CD4-positive, alpha-beta T cell (primary cell): Measurements from ENCODE around the gene ATP5F1D. TPM values are rescaled to one million over a fixed set of nuclear protein-coding genes. Genes with fewer than 3 reads are reported as not detected.
A peak's percentile ranks its signal among the peaks of the same experiment; 100 is the strongest.
"Not testable (repeated sequence)": the region's sequence is repeated elsewhere in the genome, so short reads cannot be mapped to it uniquely, and the experiment has no call there.

Experiments
- ATAC-seq: fragments of 200-7000 bp; cut with Tn5 transposase; one replicate; pipeline ENCODE4 v1.10.0; 2022; ENCODE audit warnings: mild to moderate bottlenecking; ENCODE audit not compliant: poor library complexity
- CTCF ChIA-PET: fragments of 350-600 bp; sonication (Branson Sonifier 250); formaldehyde crosslinking; loops from one replicate; lab custom pipeline; 2021; ENCODE audit warnings: antibody characterized with exemption, inconsistent platforms; lab: Charles Lee
- POLR2A ChIA-PET: fragments of 350-600 bp; sonication (Branson Sonifier 250); formaldehyde crosslinking; loops from one replicate; lab custom pipeline; 2021; ENCODE audit warnings: antibody characterized with exemption, inconsistent platforms; lab: Charles Lee
- DNase-seq, 14 experiments: peaks; one replicate each; pipeline ENCODE4 v3.0.0-alpha.2; 2013 to 2020; ENCODE audit warnings: mixed read lengths in 2 of 14
- H3K27ac ChIP-seq, 2 donors: one replicate each; pipeline versions ENCODE4 v1.5.1 to v1.7.0; 2013; ENCODE audit warnings: low read length in 2 of 2, low read depth in 1 of 2, mild to moderate bottlenecking in 1 of 2
- H3K27me3 ChIP-seq, 2 experiments: 1 replicate in 1 of 2; 2 replicates in 1 of 2; pipeline versions ENCODE4 v1.6.1 to v1.7.0; 2013; ENCODE audit warnings: low read length in 2 of 2, control low read depth in 1 of 2, mild to moderate bottlenecking in 1 of 2, moderate library complexity in 1 of 2; ENCODE audit not compliant: insufficient read depth in 2 of 2, control insufficient read depth in 1 of 2
- H3K36me3 ChIP-seq: one replicate; pipeline ENCODE4 v1.6.1; 2013; ENCODE audit warnings: low read length, control low read depth; ENCODE audit not compliant: insufficient read depth
- H3K4me1 ChIP-seq: one replicate; pipeline ENCODE4 v1.6.1; 2013; ENCODE audit warnings: low read length, control low read depth; ENCODE audit not compliant: insufficient read depth
- H3K4me3 ChIP-seq: one replicate; pipeline ENCODE4 v1.5.1; 2013; ENCODE audit warnings: mild to moderate bottlenecking, low read length, moderate library complexity
- H3K9me3 ChIP-seq, 2 experiments: 1 replicate in 1 of 2; 2 replicates in 1 of 2; pipeline versions ENCODE4 v1.6.1 to v1.7.0; 2013; ENCODE audit warnings: low read length in 2 of 2, mild to moderate bottlenecking in 2 of 2, control low read depth in 1 of 2, moderate library complexity in 1 of 2; ENCODE audit not compliant: control insufficient read depth in 1 of 2, insufficient read depth in 1 of 2
- H3K27ac Mint-ChIP-seq: one replicate; pipeline ENCODE4 v1.8.0; 2020; ENCODE audit warnings: mixed read lengths
- H3K27me3 Mint-ChIP-seq: one replicate; pipeline ENCODE4 v1.8.0; 2021; ENCODE audit warnings: mixed read lengths
- H3K36me3 Mint-ChIP-seq: one replicate; pipeline ENCODE4 v1.8.0; 2021; ENCODE audit warnings: low read depth, mixed read lengths
- H3K4me1 Mint-ChIP-seq: one replicate; pipeline ENCODE4 v1.8.0; 2021; ENCODE audit warnings: low read depth, mixed read lengths
- H3K4me3 Mint-ChIP-seq: one replicate; pipeline ENCODE4 v1.8.0; 2020; ENCODE audit warnings: mild to moderate bottlenecking, mixed read lengths
- H3K9me3 Mint-ChIP-seq: one replicate; pipeline ENCODE4 v1.8.0; 2020; ENCODE audit warnings: mixed read lengths
- CTCF ChIP-seq: fragments of 200-600 bp; IDR thresholded peaks from one replicate; pipeline ENCODE4 v1.8.0; 2022; ENCODE audit warnings: antibody characterized with exemption, mild to moderate bottlenecking
- intact Hi-C, 2 experiments: fragments of 100-400 bp; cut with DNase I in 1 of 2; cut with micrococcal nuclease in 1 of 2; formaldehyde crosslinking; loops; one replicate each; pipeline versions ENCODE4 v1.15.1 to v1.9.0; 2023 to 2025; cut with DNase I, micrococcal nuclease
- polyA plus RNA-seq, 2 donors: library from polyadenylated mRNA; unstranded; fragments of 120-200 nt; gene quantifications; one replicate each; pipeline ENCODE4 v1.2.1, GENCODE V29; 2013
- total RNA-seq, 174 experiments: library from RNA in 2 of 174; stranded (reverse) in 2 of 174; gene quantifications; one replicate each; pipeline ENCODE4 v1.2.3 and lab custom pipeline; 2021 to 2026

The ATP5F1D gene
- total RNA-seq (10 to 100 TPM; 77.6 to 92.6 TPM), total RNA-seq (lab: John Stamatoyannopoulos, UW) (6.8 to 84.6 (median 24.4) reads per million in 172 experiments)
- polyA plus RNA-seq (2013, experiment 1 of 2): 128 TPM
- 101 TPM for polyA plus RNA-seq (2013, experiment 2 of 2)

- CTCF ChIA-PET: interaction anchor here (1.0 to 1.9 kb wide), 5 partner anchors 25 to 321 kb away, joined by 3 to 7 read pairs (median 3); no protein-coding TSS in a partner anchor
- Mint-ChIP-seq H3K27ac (peak within 1 kb of the TSS; percentile 89), H3K4me3 (peak within 1 kb of the TSS; percentile 91), H3K36me3 (peaks cover 4% of the 10 kb centered on the region), H3K4me1 (peaks cover 31% of the 10 kb centered on the region), H3K27me3 (peaks cover 13% of the 10 kb centered on the region), H3K9me3 (no peaks in the 10 kb centered on the region)
- Histone ChIP-seq H3K36me3 (peaks cover 7% of the 10 kb centered on the region), H3K4me3 (peak within 1 kb of the TSS; percentile 53), H3K27me3 (peaks cover 6% of the 10 kb centered on the region in 2 experiments), H3K27ac (peak within 1 kb of the TSS in 1 of 2 donors; percentile 25), H3K4me1 (peaks cover 78% of the 10 kb centered on the region), H3K9me3 (peaks cover 0 to 4% of the 10 kb centered on the region in 2 experiments)
- POLR2A ChIA-PET: interaction anchor here (1.5 to 7.9 kb wide), 3 partner anchors 26 to 128 kb away, joined by 4 to 476 read pairs (median 8); partner anchors contain the start of genes CIRBP and FAM174C
- ATAC-seq: peak; percentile 63
- intact Hi-C loops: loop anchor here in 1 of 2 experiments (5.0 to 10.0 kb wide), 3 partner anchors 49 to 447 kb away; partner anchors contain the start of genes CNN2, PTBP1, RNU6-2 and TMEM259
- no peak for TF ChIP-seq CTCF
- DNase-seq: peak; percentile 82 to 96 (median 92)
Observed at GRCh38 chr19:1241417-1242095, at the start of gene ATP5F1D. Gene ATP5F1D (plus strand): TSS chr19:1241751. CDS start chr19:1241851, 100 bp downstream.

- Mint-ChIP-seq H3K27me3 (no peaks in the 10 kb centered on the region), H3K4me1 (peaks cover 13% of the 10 kb centered on the region), H3K9me3 (no peaks in the 10 kb centered on the region), H3K36me3 (no peaks in the 10 kb centered on the region), H3K4me3 (no peak overlapping the region), H3K27ac (no peak overlapping the region)
- intact Hi-C loops: no loop called here
- ATAC-seq (no peak), DNase-seq (no peak)
- no peak overlapping the region for H3K4me3 ChIP-seq
- ChIA-PET POLR2A (no interaction called here), CTCF (interaction anchor here (0.5 kb wide), 1 partner anchor 430 kb away, joined by 3 read pairs; no protein-coding TSS in a partner anchor)
- H3K9me3 ChIP-seq: no peaks in the 10 kb centered on the region
- H3K36me3 ChIP-seq: no peaks in the 10 kb centered on the region
- no peaks in the 10 kb centered on the region for H3K27me3 ChIP-seq
- no peak overlapping the region for H3K27ac ChIP-seq
- no peak for TF ChIP-seq CTCF
- H3K4me1 ChIP-seq: peaks cover 20% of the 10 kb centered on the region
Observed at GRCh38 chr19:1199531-1199930, 42.0 kb upstream of the ATP5F1D start.

DNA sequence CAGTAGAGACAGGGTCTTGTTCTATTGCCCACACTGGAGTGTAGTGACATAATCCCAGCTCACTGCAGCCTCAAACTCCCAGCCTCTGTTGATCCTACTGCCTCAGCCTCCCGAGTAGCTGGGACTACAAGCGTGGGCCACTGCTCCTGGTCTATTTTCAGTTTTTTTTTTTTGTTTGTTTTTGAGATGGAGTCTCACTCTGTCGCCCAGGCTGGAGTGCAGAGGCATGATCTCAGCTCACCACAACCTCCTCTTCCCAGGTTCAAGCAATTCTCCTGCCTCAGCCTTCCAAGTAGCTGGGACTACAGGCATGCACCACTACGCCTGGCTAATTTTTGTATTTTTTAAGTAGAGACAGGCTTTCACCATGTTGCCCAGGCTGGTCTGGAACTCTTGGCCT, 40.9 kb upstream of the ATP5F1D start:
- H3K9me3 ChIP-seq, H3K27ac ChIP-seq, ATAC-seq, H3K4me3 Mint-ChIP-seq, H3K27me3 ChIP-seq, intact Hi-C loops, POLR2A ChIA-PET, H3K36me3 Mint-ChIP-seq, H3K9me3 Mint-ChIP-seq, H3K27ac Mint-ChIP-seq, H3K36me3 ChIP-seq, H3K4me3 ChIP-seq, H3K27me3 Mint-ChIP-seq, DNase-seq: not testable (repeated sequence)
- H3K4me1 ChIP-seq: peaks cover 25% of the 10 kb centered on the region
- CTCF ChIA-PET: interaction anchor here (1.2 kb wide), 1 partner anchor 44 kb away, joined by 3 read pairs; no protein-coding TSS in a partner anchor
- H3K4me1 Mint-ChIP-seq: peaks cover 14% of the 10 kb centered on the region
